ENCODE data around the gene STAT6.

GRCh38 chr12:57069523-57069922, 41.6 kb downstream of the STAT6 start:
- TF ChIP-seq GABPA (IDR thresholded peaks at IDR 0.05; ENCODE audit: low read depth) (no peak), CTCF (IDR thresholded peaks at IDR 0.05 in 2 of 3, conservative IDR thresholded peaks at IDR 0.05 in 1 of 3; ENCODE audit: control insufficient read depth in 2 of 3, extremely low read depth in 1 of 3, insufficient read depth in 1 of 3, low read depth in 3 of 3, low read length in 3 of 3) (peak; percentile 81 to 92 (median 89)), SMAD1 (IDR thresholded peaks at IDR 0.05; ENCODE audit: low read depth, partially characterized antibody) (no peak), PBX3 (IDR thresholded peaks at IDR 0.05; ENCODE audit: insufficient replicate concordance, low read depth, low read length) (no peak), ZNF217 (IDR thresholded peaks at IDR 0.05) (no peak), STAT1 (conservative IDR thresholded peaks at IDR 0.05) (no peak), MYC (IDR thresholded peaks at IDR 0.05; ENCODE audit: insufficient read depth, insufficient read length, insufficient replicate concordance, low read length, severe bottlenecking) (no peak), CBX5 (IDR thresholded peaks at IDR 0.05; ENCODE audit: low read depth) (no peak), POLR2A (IDR thresholded peaks at IDR 0.05; ENCODE audit: low read depth, low read length) (no peak)
